GM12878 (cell line): ENCODE measurements around the gene QSOX1. TPM values are rescaled to one million over a fixed set of nuclear protein-coding genes. Genes with fewer than 3 reads are reported as not detected.

Experiments used
- CREM ChIP-seq: IDR thresholded peaks from 2 replicates; pipeline ENCODE4 v1.6.1; 2014; ENCODE audit warnings: antibody characterized with exemption, low read depth
- FOXM1 ChIP-seq: IDR thresholded peaks from 2 replicates; pipeline ENCODE4 v1.6.1; 2012; ENCODE audit warnings: low read depth, mild to moderate bottlenecking, inconsistent platforms, low read length, moderate library complexity
- MTA3 ChIP-seq: IDR thresholded peaks from 2 replicates; pipeline ENCODE4 v1.6.1; 2012; ENCODE audit warnings: low read length, inconsistent platforms, borderline replicate concordance
- MYB ChIP-seq: fragments of 150-350 bp; IDR thresholded peaks from 2 replicates; pipeline ENCODE4 v1.6.1; 2014; ENCODE audit warnings: mild to moderate bottlenecking, low read depth, low read length, borderline replicate concordance
- MYC ChIP-seq: IDR thresholded peaks from 2 replicates; pipeline ENCODE4 v1.6.1; 2011; ENCODE audit warnings: mild to moderate bottlenecking, low read length, moderate library complexity, inconsistent platforms; ENCODE audit not compliant: insufficient read depth, insufficient replicate concordance, insufficient read length, severe bottlenecking
- SREBF2 ChIP-seq: IDR thresholded peaks from 2 replicates; pipeline ENCODE4 v1.6.1; 2012; ENCODE audit warnings: mild to moderate bottlenecking, low read length
- SRF ChIP-seq, 2 experiments: IDR thresholded peaks; 2 replicates each; pipeline ENCODE4 v1.6.1; 2011; ENCODE audit warnings: low read depth in 2 of 2, low read length in 2 of 2, mild to moderate bottlenecking in 1 of 2, moderate library complexity in 1 of 2
- SUPT20H ChIP-seq: IDR thresholded peaks from 2 replicates; pipeline ENCODE4 v1.6.1; 2011; ENCODE audit warnings: low read depth, mild to moderate bottlenecking, low read length, moderate library complexity, borderline replicate concordance; ENCODE audit not compliant: control insufficient read depth
- TCF7 ChIP-seq: IDR thresholded peaks from 2 replicates; pipeline ENCODE4 v1.6.1; 2014; ENCODE audit warnings: antibody characterized with exemption, borderline replicate concordance
- ZBED1 ChIP-seq: IDR thresholded peaks from 2 replicates; pipeline ENCODE4 v1.6.1; 2016; ENCODE audit warnings: borderline replicate concordance
- ZNF207 ChIP-seq: fragments of 450-650 bp; IDR thresholded peaks from 2 replicates; pipeline ENCODE4 v1.6.1; 2014; ENCODE audit warnings: antibody characterized with exemption, mild to moderate bottlenecking, borderline replicate concordance
- polyA plus RNA-seq, 11 experiments: library from polyadenylated mRNA; depleted of rRNA in 4 of 11; unstranded in 6 of 11; stranded (reverse) in 5 of 11; fragments of >200 nt; fragmentation: Nextera tagmentation in 4 of 11; fragmentation: Illumina TruSeq in 1 of 11; extraction: Ambion mirVana in 4 of 11; extraction: Trizol in 1 of 11; gene quantifications; 1 replicate in 1 of 11; 2 replicates in 10 of 11; pipeline versions ENCODE4 v1.2.1 to v1.2.3, GENCODE V29; 2011 to 2016; ENCODE audit warnings: inconsistent platforms in 2 of 11, missing spikeins in 2 of 11, low read depth in 1 of 11
- total RNA-seq, 4 experiments: library from RNA; depleted of rRNA in 3 of 4; stranded (reverse); fragments of >200 nt in 3 of 4; fragmentation: Illumina TruSeq in 1 of 4; extraction: Trizol in 1 of 4; gene quantifications; 2 replicates each; pipeline versions ENCODE4 v1.2.1 to v1.2.3, GENCODE V29; 2013 to 2021
- TF ChIP-seq, protein P1 (sequence below): fragments of 150-350 bp; IDR thresholded peaks from 2 replicates; pipeline ENCODE4 v1.6.1; 2016; ENCODE audit warnings: low read depth, low read length
- TF ChIP-seq, protein P2 (sequence below): fragments of 450-650 bp; IDR thresholded peaks from 2 replicates; pipeline ENCODE4 v1.6.1; 2017; ENCODE audit warnings: borderline replicate concordance
- TF ChIP-seq, protein P3 (sequence below): fragments of 450-650 bp; IDR thresholded peaks from 2 replicates; pipeline ENCODE4 v1.6.1; 2018; ENCODE audit warnings: borderline replicate concordance, mild to moderate bottlenecking; ENCODE audit not compliant: partially characterized antibody

Gene QSOX1
- total and polyA plus RNA-seq, 10 of the 15 experiments (the other 5 are each of a cell fraction or from before 2014, with no cell fraction given) = 1.8 to 31.3 (median 11.2) TPM

DNA sequence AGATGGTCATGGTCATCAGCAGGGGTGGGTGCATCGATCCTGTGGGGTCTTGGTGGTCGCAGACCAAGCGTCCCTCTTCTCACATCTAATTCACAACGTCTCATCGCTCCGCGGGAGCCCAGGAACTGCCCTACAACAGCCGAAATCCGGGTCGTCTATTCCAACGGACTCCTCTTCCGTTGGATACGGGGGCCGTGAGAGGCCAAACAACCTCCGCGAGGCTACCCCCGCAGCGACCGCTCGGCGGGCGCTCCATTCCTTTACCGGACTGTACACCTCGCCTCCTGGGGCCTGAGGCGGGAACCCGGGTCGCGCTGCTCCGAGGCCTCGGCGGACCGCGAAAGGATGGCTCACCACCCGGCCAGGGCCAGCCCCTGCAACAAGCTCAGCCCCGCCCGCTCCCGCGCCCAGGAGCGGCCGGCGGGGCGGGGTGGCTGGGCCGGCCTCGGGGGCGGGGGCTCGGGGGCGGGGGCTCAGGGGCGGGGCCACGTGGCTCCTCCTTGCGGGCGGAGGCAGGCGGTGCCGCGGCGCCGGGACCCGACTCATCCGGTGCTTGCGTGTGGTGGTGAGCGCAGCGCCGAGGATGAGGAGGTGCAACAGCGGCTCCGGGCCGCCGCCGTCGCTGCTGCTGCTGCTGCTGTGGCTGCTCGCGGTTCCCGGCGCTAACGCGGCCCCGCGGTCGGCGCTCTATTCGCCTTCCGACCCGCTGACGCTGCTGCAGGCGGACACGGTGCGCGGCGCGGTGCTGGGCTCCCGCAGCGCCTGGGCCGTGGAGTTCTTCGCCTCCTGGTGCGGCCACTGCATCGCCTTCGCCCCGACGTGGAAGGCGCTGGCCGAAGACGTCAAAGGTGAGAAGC, at the start of gene QSOX1 (continued):
- TF ChIP-seq, protein P1, sequence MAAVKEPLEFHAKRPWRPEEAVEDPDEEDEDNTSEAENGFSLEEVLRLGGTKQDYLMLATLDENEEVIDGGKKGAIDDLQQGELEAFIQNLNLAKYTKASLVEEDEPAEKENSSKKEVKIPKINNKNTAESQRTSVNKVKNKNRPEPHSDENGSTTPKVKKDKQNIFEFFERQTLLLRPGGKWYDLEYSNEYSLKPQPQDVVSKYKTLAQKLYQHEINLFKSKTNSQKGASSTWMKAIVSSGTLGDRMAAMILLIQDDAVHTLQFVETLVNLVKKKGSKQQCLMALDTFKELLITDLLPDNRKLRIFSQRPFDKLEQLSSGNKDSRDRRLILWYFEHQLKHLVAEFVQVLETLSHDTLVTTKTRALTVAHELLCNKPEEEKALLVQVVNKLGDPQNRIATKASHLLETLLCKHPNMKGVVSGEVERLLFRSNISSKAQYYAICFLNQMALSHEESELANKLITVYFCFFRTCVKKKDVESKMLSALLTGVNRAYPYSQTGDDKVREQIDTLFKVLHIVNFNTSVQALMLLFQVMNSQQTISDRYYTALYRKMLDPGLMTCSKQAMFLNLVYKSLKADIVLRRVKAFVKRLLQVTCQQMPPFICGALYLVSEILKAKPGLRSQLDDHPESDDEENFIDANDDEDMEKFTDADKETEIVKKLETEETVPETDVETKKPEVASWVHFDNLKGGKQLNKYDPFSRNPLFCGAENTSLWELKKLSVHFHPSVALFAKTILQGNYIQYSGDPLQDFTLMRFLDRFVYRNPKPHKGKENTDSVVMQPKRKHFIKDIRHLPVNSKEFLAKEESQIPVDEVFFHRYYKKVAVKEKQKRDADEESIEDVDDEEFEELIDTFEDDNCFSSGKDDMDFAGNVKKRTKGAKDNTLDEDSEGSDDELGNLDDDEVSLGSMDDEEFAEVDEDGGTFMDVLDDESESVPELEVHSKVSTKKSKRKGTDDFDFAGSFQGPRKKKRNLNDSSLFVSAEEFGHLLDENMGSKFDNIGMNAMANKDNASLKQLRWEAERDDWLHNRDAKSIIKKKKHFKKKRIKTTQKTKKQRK = no peak
- TF ChIP-seq MYC (no peak), ZBED1 (no peak), CREM (no peak; the same call in 1 of the 2 replicates), FOXM1 (no peak), SRF (IDR thresholded peaks at IDR 0.05; ENCODE audit: low read depth in 2 of 2, low read length in 2 of 2) (no peak), SUPT20H (no peak), SREBF2 (no peak), ZNF207 (no peak), MYB (peak; percentile 88), MTA3 (0 out of 2 replicates have a peak, but pooled peaks have one; percentile 18), TCF7 (no peak)
- TF ChIP-seq, protein P2, sequence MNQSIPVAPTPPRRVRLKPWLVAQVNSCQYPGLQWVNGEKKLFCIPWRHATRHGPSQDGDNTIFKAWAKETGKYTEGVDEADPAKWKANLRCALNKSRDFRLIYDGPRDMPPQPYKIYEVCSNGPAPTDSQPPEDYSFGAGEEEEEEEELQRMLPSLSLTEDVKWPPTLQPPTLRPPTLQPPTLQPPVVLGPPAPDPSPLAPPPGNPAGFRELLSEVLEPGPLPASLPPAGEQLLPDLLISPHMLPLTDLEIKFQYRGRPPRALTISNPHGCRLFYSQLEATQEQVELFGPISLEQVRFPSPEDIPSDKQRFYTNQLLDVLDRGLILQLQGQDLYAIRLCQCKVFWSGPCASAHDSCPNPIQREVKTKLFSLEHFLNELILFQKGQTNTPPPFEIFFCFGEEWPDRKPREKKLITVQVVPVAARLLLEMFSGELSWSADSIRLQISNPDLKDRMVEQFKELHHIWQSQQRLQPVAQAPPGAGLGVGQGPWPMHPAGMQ = no peak
- TF ChIP-seq, protein P3, sequence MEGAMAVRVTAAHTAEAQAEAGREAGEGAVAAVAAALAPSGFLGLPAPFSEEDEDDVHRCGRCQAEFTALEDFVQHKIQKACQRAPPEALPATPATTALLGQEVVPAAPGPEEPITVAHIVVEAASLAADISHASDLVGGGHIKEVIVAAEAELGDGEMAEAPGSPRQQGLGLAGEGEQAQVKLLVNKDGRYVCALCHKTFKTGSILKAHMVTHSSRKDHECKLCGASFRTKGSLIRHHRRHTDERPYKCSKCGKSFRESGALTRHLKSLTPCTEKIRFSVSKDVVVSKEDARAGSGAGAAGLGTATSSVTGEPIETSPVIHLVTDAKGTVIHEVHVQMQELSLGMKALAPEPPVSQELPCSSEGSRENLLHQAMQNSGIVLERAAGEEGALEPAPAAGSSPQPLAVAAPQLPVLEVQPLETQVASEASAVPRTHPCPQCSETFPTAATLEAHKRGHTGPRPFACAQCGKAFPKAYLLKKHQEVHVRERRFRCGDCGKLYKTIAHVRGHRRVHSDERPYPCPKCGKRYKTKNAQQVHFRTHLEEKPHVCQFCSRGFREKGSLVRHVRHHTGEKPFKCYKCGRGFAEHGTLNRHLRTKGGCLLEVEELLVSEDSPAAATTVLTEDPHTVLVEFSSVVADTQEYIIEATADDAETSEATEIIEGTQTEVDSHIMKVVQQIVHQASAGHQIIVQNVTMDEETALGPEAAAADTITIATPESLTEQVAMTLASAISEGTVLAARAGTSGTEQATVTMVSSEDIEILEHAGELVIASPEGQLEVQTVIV = no peak
- TF ChIP-seq, all 136 proteins: peak for 38
